Left lung (tissue), 10 donors: Measurements from ENCODE around the gene OR2D2. TPM values are rescaled to one million over a fixed set of nuclear protein-coding genes. Genes with fewer than 3 reads are reported as not detected.
"Not testable (repeated sequence)": the region's sequence is repeated elsewhere in the genome, so short reads cannot be mapped to it uniquely, and the experiment has no call there.

ENCODE experiments used
- ATAC-seq: fragments of 200-7000 bp; cut with Tn5 transposase; one replicate; pipeline ENCODE4 v1.9.1; 2020; ENCODE audit warnings: moderate library complexity
- DNase-seq, 4 donors: peaks; one replicate each; pipeline ENCODE4 v3.0.0-alpha.2; 2013 to 2020
- H3K27ac ChIP-seq, 2 donors: fragments of 200-600 bp; sonication (generic) in 1 of 2; one replicate each; pipeline versions ENCODE4 v1.5.0 to v1.8.0; 2020 to 2021
- H3K27me3 ChIP-seq, 2 donors: fragments of 200-600 bp; sonication (generic) in 1 of 2; one replicate each; pipeline versions ENCODE4 v1.5.0 to v1.8.0; 2020 to 2021
- H3K36me3 ChIP-seq, 2 donors: fragments of 200-600 bp; sonication (generic) in 1 of 2; one replicate each; pipeline versions ENCODE4 v1.5.0 to v1.8.0; 2020 to 2021
- H3K4me1 ChIP-seq, 2 donors: fragments of 200-600 bp; one replicate each; pipeline ENCODE4 v1.8.0; 2021
- H3K4me3 ChIP-seq, 2 donors: fragments of 200-600 bp; sonication (generic) in 1 of 2; one replicate each; pipeline versions ENCODE4 v1.5.0 to v1.8.0; 2020 to 2021; ENCODE audit warnings: mild to moderate bottlenecking in 1 of 2
- H3K9me3 ChIP-seq, 2 donors: fragments of 200-600 bp; sonication (generic) in 1 of 2; one replicate each; pipeline versions ENCODE4 v1.5.0 to v1.8.0; 2020 to 2021
- CTCF ChIP-seq, 2 donors: fragments of 200-600 bp; sonication (generic) in 1 of 2; IDR thresholded peaks; one replicate each; pipeline versions ENCODE4 v1.5.0 to v1.8.0; 2021; ENCODE audit warnings: antibody characterized with exemption in 2 of 2
- intact Hi-C, 2 donors: fragments of 100-400 bp; cut with DNase I; formaldehyde crosslinking; loops; one replicate each; pipeline versions ENCODE4 v1.11.2 to v1.14.2; 2022
- polyA plus RNA-seq, 6 donors: library from polyadenylated mRNA; unstranded; fragments of 120-200 nt; gene quantifications; one replicate each; pipeline ENCODE4 v1.2.1, GENCODE V29; 2013; ENCODE audit not compliant: insufficient read length in 6 of 6
- total RNA-seq, 2 donors: library from RNA; stranded (reverse); fragmentation: NEBNext Ultra II Directional; extraction: Animal tissue kit (Norgen Biotek cat#: 25700); gene quantifications; one replicate each; pipeline ENCODE4 v1.2.1, GENCODE V29; 2021
- donor health status: DM: no; HTN: yes; CAD: no.
- donor health status: DM: no; HTN: no; CAD: no.

OR2D2 gene
- total and polyA plus RNA-seq, 8 donors = 0.24 TPM; not detected in 7

GRCh38 chr11:6895010-6895409, 2.7 kb upstream of the OR2D2 start:
- intact Hi-C loops = no loop called here
- H3K9me3 ChIP-seq = no peaks in the 10 kb centered on the region

GRCh38 chr11:6894097-6894496, 1.8 kb upstream of the OR2D2 start:
- H3K36me3 ChIP-seq = no peaks in the 10 kb centered on the region
- intact Hi-C loops = no loop called here
- no peaks in the 10 kb centered on the region for H3K27me3 ChIP-seq
- no peak overlapping the region for H3K27ac ChIP-seq
- DNase-seq = no peak
- TF ChIP-seq CTCF (IDR thresholded peaks at IDR 0.05) = no peak
- H3K9me3 ChIP-seq = no peaks in the 10 kb centered on the region
- H3K4me1 ChIP-seq = no peaks in the 10 kb centered on the region
- H3K4me3 ChIP-seq = no peak overlapping the region
- ATAC-seq = no peak

More at GRCh38 chr11:6895010-6895409, 2.7 kb upstream of the OR2D2 start:
- no peaks in the 10 kb centered on the region for H3K27me3 ChIP-seq
- no peaks in the 10 kb centered on the region for H3K36me3 ChIP-seq
- H3K4me3 ChIP-seq = no peak overlapping the region
- no peak for DNase-seq
- no peak for TF ChIP-seq CTCF (IDR thresholded peaks at IDR 0.05)
- H3K27ac ChIP-seq = no peak overlapping the region
- ATAC-seq = no peak
- H3K4me1 ChIP-seq = no peaks in the 10 kb centered on the region

- no peak for ATAC-seq
Measured at GRCh38 chr11:6889835-6890234, 2.5 kb downstream of the OR2D2 start.

GRCh38 chr11:6888830-6889229, 3.5 kb downstream of the OR2D2 start:
- no peaks in the 10 kb centered on the region for H3K4me1 ChIP-seq

More at GRCh38 chr11:6889835-6890234, 2.5 kb downstream of the OR2D2 start:
- Histone ChIP-seq H3K36me3 (no peaks in the 10 kb centered on the region), H3K4me1 (no peaks in the 10 kb centered on the region), H3K9me3 (no peaks in the 10 kb centered on the region), H3K27me3 (no peaks in the 10 kb centered on the region), H3K4me3 (no peak overlapping the region), H3K27ac (no peak overlapping the region)
- no peak for DNase-seq
- TF ChIP-seq CTCF (IDR thresholded peaks at IDR 0.05) = no peak
- intact Hi-C loops = no loop called here

GRCh38 chr11:6887711-6888110, 4.6 kb downstream of the OR2D2 start:
- H3K9me3 ChIP-seq, H3K4me3 ChIP-seq, H3K4me1 ChIP-seq, intact Hi-C loops, H3K27me3 ChIP-seq, H3K36me3 ChIP-seq, ATAC-seq, DNase-seq, H3K27ac ChIP-seq: not testable (repeated sequence)

More at GRCh38 chr11:6888830-6889229, 3.5 kb downstream of the OR2D2 start:
- H3K27me3 ChIP-seq = no peaks in the 10 kb centered on the region
- no peaks in the 10 kb centered on the region for H3K36me3 ChIP-seq
- H3K4me3 ChIP-seq = no peak overlapping the region
- no peaks in the 10 kb centered on the region for H3K9me3 ChIP-seq
- no peak for TF ChIP-seq CTCF (IDR thresholded peaks at IDR 0.05)
- DNase-seq (no peak), ATAC-seq (no peak)
- no peak overlapping the region for H3K27ac ChIP-seq
- intact Hi-C loops = no loop called here

- intact Hi-C loops = no loop called here
- Histone ChIP-seq H3K27ac (no peak overlapping the region), H3K4me3 (no peak overlapping the region), H3K9me3 (no peaks in the 10 kb centered on the region), H3K27me3 (no peaks in the 10 kb centered on the region), H3K4me1 (no peaks in the 10 kb centered on the region), H3K36me3 (no peaks in the 10 kb centered on the region)
- no peak for ATAC-seq
- DNase-seq = no peak
- no peak for TF ChIP-seq CTCF (IDR thresholded peaks at IDR 0.05)
Measured at GRCh38 chr11:6882751-6883150, 9.5 kb downstream of the OR2D2 start.
